ENCODE data around the gene CDKN2B-AS1. TPM values are rescaled to one million over a fixed set of nuclear protein-coding genes. Genes with fewer than 3 reads are reported as not detected.
A peak's percentile ranks its signal among the peaks of the same experiment; 100 is the strongest.

CDKN2B-AS1 gene
- total RNA-seq, 1 donor from 2014 or later, result 0.36 TPM

GRCh38 chr9:22036866-22037626 is 42.5 kb downstream of the CDKN2B-AS1 start:
- Mint-ChIP-seq H3K36me3 (ENCODE audit: low read depth, unreplicated experiment) (no peaks in the 10 kb centered on the region), H3K27ac (ENCODE audit: unreplicated experiment) (no peak overlapping the region), H3K9me3 (ENCODE audit: unreplicated experiment) (no peaks in the 10 kb centered on the region), H3K27me3 (ENCODE audit: unreplicated experiment) (no peaks in the 10 kb centered on the region), H3K4me3 (ENCODE audit: unreplicated experiment) (no peak overlapping the region), H3K4me1 (ENCODE audit: unreplicated experiment) (no peaks in the 10 kb centered on the region)
- TF ChIP-seq, protein P1, sequence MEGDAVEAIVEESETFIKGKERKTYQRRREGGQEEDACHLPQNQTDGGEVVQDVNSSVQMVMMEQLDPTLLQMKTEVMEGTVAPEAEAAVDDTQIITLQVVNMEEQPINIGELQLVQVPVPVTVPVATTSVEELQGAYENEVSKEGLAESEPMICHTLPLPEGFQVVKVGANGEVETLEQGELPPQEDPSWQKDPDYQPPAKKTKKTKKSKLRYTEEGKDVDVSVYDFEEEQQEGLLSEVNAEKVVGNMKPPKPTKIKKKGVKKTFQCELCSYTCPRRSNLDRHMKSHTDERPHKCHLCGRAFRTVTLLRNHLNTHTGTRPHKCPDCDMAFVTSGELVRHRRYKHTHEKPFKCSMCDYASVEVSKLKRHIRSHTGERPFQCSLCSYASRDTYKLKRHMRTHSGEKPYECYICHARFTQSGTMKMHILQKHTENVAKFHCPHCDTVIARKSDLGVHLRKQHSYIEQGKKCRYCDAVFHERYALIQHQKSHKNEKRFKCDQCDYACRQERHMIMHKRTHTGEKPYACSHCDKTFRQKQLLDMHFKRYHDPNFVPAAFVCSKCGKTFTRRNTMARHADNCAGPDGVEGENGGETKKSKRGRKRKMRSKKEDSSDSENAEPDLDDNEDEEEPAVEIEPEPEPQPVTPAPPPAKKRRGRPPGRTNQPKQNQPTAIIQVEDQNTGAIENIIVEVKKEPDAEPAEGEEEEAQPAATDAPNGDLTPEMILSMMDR (IDR thresholded peaks at IDR 0.05; ENCODE audit: unreplicated experiment), result no peak
- no peak for DNase-seq (ENCODE audit: low spot score)

- H3K27me3 Mint-ChIP-seq (ENCODE audit: unreplicated experiment), result no peaks in the 10 kb centered on the region
- H3K27ac Mint-ChIP-seq (ENCODE audit: unreplicated experiment), result no peak overlapping the region
- TF ChIP-seq, protein P1 (IDR thresholded peaks at IDR 0.05; ENCODE audit: unreplicated experiment), result peak; percentile 61
- no peaks in the 10 kb centered on the region for H3K9me3 Mint-ChIP-seq (ENCODE audit: unreplicated experiment)
- H3K4me3 Mint-ChIP-seq (ENCODE audit: unreplicated experiment), result no peak overlapping the region
- H3K36me3 Mint-ChIP-seq (ENCODE audit: low read depth, unreplicated experiment), result no peaks in the 10 kb centered on the region
- no peaks in the 10 kb centered on the region for H3K4me1 Mint-ChIP-seq (ENCODE audit: unreplicated experiment)
- DNase-seq (ENCODE audit: low spot score), result no peak
Measured at GRCh38 chr9:22037954-22038690, 43.5 kb downstream of the CDKN2B-AS1 start.

- Mint-ChIP-seq H3K27me3 (ENCODE audit: unreplicated experiment) (no peaks in the 10 kb centered on the region), H3K4me3 (ENCODE audit: unreplicated experiment) (no peak overlapping the region), H3K36me3 (ENCODE audit: low read depth, unreplicated experiment) (no peaks in the 10 kb centered on the region), H3K27ac (ENCODE audit: unreplicated experiment) (no peak overlapping the region), H3K9me3 (ENCODE audit: unreplicated experiment) (no peaks in the 10 kb centered on the region), H3K4me1 (ENCODE audit: unreplicated experiment) (no peaks in the 10 kb centered on the region)
- no peak for DNase-seq (ENCODE audit: low spot score)
- TF ChIP-seq, protein P1 (IDR thresholded peaks at IDR 0.05; ENCODE audit: unreplicated experiment), result no peak
Measured at GRCh38 chr9:22039258-22039657, 44.7 kb downstream of the CDKN2B-AS1 start.

- TF ChIP-seq, protein P1 (IDR thresholded peaks at IDR 0.05; ENCODE audit: unreplicated experiment), result no peak
- Mint-ChIP-seq H3K36me3 (ENCODE audit: low read depth, unreplicated experiment) (no peaks in the 10 kb centered on the region), H3K27me3 (ENCODE audit: unreplicated experiment) (no peaks in the 10 kb centered on the region), H3K9me3 (ENCODE audit: unreplicated experiment) (no peaks in the 10 kb centered on the region), H3K4me1 (ENCODE audit: unreplicated experiment) (no peaks in the 10 kb centered on the region), H3K27ac (ENCODE audit: unreplicated experiment) (no peak overlapping the region), H3K4me3 (ENCODE audit: unreplicated experiment) (no peak overlapping the region)
- DNase-seq (ENCODE audit: low spot score), result no peak
Measured at GRCh38 chr9:22040760-22041159, 46.2 kb downstream of the CDKN2B-AS1 start.

DNA sequence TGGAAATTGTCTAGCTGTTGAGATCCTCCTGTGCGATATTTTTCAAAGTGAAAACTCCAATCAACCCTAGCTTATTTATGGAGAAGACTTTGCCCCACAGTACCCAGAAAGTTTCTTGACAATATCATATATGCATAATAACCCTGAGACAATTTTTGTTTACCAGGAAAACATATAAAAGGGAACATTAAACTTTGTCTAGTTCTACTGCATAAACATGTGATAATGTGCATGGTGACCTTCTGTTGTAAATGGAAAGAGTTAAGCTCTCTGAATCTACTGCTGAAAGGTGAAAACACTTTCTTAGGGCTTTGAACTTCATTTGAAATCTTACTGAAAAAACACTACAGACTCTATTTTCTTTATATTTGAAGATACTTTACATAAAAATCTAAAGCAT is 46.8 kb downstream of the CDKN2B-AS1 start:
- TF ChIP-seq, protein P1 (IDR thresholded peaks at IDR 0.05; ENCODE audit: unreplicated experiment), result no peak
- Mint-ChIP-seq H3K27me3 (ENCODE audit: unreplicated experiment) (no peaks in the 10 kb centered on the region), H3K27ac (ENCODE audit: unreplicated experiment) (no peak overlapping the region), H3K4me3 (ENCODE audit: unreplicated experiment) (no peak overlapping the region), H3K4me1 (ENCODE audit: unreplicated experiment) (no peaks in the 10 kb centered on the region), H3K36me3 (ENCODE audit: low read depth, unreplicated experiment) (no peaks in the 10 kb centered on the region), H3K9me3 (ENCODE audit: unreplicated experiment) (no peaks in the 10 kb centered on the region)
- DNase-seq (ENCODE audit: low spot score), result no peak

All from endothelial cell (in vitro differentiated cells).